NCI-H187 treated with DMSO at 0.1 percent for 48 hours (cell line): ENCODE measurements around the gene MAST4.

Experiments used
- DNase-seq: peaks from one replicate; lab custom pipeline; 2025; lab: John Stamatoyannopoulos, UW

The MAST4 gene

GRCh38 chr5:67190410-67190809 lies 594.2 kb downstream of the MAST4 start:
- no peak for DNase-seq

DNA sequence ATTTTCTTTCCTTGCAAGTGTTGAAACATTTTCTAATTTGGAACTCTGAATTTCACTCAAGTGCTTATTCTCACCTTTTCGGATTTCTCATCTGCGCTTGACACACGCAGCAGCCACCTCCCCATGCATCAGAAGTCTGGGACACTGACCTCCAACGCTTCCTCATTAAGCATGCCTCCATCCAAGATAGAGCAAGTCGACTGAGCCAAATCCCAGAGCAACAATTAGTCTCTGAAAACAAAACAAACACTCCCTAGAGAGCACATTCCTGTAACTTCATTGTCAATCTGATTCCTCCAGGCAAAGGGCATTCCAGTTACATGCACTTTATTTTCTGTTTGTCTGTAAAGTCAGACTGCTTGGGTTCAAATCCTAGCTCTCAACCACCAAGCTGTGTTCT lies 594.7 kb downstream of the MAST4 start:
- DNase-seq: no peak

- no peak for DNase-seq
These were observed 596.7 kb downstream of the MAST4 start for GRCh38 chr5:67192719-67193438.

DNA sequence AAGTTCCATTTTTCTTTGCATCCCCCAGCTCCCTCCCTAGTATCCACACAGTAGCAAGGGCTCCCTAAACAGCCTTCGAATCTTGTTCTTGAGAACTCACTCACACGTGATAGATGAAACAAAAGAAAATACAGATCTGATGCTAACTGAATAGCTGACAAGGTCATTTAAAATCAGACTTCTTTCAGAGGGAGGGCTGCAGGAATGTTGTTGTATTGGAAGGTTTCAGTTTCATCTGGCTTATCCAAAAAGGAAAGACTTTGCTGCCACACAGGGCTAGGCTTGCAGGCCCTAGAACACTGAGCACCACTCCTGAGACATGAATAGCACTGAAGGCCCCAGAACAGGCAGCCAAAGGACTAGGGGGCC lies 597.2 kb downstream of the MAST4 start:
- no peak for DNase-seq

GRCh38 chr5:67194166-67194565 lies 598.0 kb downstream of the MAST4 start:
- DNase-seq: no peak

DNA sequence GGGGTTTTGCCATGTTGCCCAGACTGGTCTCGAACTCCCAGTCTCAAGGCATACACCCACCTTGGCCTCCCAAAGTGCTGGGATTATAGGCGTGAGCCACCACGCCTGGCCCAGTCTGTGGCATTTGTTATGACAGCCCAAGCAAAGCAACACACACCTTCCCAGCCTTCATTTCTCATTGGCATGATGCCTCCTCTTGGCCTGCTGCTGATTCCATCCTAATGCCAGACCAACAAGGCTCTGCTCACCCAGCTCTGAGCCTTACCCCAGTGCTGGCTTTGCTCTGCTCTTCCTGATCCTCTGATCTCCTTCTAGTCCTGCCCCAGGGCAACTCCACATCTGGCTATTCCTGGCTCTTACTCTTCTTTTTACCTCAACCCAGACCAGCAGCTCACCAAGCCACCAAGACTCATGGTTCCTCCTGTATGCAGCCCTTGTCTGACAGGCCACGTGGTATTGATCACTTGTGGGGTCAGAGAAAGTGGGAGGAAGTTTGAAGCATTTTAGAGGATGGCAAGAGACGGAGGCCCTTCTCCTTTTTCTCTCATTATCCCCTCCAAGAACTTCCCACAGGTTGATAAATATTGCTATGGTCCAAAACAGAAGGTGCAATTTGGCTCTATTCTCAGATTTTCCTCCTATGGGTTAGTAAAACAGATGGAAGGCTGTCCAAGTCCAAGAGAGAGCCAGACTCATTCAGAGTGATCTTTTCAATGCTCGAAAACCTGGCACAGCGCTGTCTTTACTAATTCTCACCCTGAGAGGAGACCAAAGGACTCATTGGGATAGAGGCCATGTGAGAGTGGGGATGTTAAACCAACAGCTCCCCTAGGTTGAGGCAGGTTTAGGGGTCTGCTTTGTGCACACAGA lies 599.4 kb downstream of the MAST4 start:
- DNase-seq: no peak

DNA sequence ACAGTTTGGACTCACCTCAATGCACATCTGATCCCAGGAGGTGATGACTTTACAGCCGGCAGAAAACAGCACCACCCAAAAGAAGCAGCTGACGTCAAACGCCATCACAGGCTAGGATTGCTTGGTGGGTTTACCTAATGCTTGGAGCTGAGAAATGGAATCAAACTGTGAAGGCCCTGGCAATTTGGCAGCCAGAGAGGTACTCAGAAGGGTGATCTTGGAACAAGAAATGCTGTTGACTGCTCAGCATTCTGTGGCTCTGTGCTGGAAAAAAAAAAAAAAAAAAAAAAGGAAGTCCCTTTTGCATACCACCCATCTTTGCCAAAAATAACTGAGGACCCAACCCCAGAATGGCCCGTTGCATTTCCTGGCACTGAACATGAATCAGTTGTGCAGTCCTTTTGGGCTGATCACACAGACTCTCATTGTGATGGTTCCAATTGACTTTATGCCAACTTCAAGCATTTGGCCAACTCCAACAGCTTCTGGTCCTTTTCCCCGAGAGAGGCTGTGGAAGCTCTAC lies 600.4 kb downstream of the MAST4 start, which contains the start of gene CD180:
CD180 (minus strand) TSS at position 263 of the 523 bp plus-strand sequence; CDS start at position 105, 158 bp downstream.
- DNase-seq: no peak

GRCh38 chr5:67197536-67197935 lies 601.3 kb downstream of the MAST4 start:
- DNase-seq: no peak

DNA sequence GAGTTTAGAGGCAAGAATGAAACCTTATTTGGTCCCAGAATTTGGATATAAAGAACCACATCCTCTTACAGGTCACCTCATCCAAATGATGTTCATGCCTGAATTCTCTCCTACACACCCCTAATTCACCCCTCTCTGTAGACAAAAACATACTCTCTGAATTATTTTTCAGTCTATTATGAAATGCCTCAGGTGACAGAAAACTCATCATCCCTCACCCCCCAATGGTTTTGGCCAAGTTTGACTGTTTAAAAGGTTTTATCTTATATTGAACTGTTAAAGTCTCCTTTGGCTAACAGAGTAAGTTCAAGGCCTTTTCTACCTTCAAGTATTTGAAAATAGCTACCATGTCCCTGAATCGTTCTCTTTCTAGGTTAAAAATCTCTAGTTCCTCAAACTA lies 602.7 kb downstream of the MAST4 start:
- DNase-seq: no peak

DNA sequence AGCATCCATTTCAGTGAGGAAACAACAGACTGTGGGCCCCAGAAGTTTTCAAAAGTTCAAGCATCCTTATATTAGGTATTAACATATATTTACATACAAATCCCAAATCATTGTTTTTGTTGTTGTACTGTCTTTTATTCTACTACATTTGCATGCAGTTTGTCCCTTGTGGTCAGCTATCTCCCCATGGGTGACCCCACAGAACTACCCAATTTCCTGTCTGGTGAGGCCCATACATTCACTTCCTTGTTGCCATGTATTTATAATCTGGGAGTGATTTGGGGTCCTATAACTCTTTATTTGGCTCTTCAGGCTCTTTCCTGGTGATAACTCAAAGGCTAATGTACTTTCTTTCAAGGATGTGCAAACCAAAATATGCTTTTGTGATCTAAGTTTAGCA lies 603.7 kb downstream of the MAST4 start:
- DNase-seq: no peak

DNA sequence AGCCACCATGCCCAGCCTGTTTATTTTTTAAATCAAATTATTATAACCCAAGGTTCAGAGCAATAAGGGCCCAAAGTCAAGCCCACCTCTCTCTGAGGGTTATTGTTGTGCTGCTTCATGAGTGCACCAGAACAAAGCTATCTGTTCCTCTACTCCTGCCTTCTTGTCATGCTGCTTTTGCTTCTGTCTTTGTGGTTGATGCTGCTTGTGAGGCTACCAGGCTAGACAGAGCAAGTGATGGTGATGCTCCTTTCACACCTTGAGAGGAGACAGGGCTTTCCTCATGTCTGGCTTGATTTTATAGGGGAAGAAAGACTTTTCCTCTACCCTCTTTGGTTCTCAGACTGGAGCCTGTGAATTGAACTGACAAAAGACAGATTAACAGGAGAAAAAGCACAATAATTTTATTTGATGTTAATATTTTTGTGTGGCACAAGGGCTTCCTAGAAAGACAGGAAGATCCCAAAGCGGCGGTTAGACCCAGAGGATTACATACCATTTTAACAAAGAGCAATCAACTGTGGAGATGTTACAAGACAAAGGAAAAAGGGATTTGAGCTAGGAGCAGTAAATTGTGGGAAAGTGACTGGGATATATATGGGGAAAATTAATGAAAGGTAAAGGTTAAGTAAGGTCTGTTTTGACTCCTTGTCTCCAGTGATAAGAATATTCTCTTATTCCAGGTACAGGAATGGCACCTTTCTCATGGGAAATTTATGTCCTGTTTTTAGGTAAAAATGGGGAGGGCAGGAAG lies 604.8 kb downstream of the MAST4 start:
- DNase-seq: no peak

DNA sequence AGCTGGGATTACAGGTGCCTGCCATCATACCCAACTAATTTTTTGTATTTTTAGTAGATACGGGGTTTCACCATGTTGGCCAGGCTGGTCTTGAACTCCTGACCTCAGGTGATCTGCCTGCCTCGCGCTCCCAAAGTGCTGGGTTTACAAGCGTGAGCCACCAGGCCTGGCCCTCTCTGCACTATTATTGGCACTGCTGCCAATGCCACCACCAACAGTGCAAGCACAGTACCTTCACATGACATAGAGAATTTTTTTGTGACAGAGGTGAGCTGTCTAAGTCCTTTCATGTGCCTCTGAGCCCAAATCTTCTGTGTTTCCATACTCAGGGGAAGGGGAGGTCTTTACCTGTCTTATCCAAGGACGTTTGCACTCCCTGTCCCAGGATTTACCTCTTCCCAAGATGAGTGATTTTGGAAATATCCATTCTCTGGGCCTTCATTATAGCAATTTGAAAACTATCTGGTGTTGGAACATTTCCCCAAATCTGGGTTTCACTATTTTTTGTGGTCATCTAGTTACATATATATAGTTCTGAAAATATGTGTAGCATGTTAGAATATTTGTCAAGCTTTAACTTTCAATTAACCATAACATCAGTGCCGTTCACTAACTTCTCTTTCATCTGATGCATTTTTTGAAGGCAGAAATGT lies 605.8 kb downstream of the MAST4 start:
- DNase-seq: no peak

DNA sequence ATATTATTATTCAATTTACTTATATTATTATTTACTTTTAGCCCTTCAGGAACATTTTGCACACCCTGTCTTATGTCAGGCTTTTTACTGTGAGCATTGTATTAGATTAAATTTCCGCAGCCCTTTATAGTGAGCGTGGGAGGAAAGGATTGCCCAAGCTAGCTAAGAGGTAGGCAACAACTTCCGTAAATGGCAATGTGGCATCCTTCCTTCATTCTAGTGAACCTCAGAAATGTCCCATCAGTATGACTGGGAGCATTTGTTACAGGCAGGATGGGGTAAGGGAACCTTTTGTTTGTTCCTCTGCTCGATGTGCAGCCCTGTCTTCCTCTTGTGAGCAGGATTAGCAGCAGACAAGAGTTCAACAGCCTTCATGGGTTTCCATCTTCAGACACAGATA lies 606.6 kb downstream of the MAST4 start:
- no peak for DNase-seq

DNA sequence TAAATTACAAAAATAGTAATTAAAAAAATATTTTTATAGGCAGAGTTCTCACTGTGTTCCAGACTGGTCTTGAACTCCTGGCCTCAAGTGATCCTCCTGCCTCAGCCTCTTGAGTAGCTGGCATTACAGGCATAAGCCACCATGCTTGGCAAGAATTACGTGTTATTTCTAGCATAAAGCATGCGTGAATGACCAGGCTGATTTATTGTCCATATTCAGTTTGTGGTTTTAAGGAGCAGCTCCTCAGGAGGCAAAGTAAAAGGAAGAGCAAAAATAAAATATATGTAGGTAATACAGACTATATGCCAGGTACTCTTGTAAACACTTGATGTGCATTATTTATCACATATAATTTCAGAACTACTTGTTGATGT lies 607.5 kb downstream of the MAST4 start:
- DNase-seq: peak; percentile 48

DNA sequence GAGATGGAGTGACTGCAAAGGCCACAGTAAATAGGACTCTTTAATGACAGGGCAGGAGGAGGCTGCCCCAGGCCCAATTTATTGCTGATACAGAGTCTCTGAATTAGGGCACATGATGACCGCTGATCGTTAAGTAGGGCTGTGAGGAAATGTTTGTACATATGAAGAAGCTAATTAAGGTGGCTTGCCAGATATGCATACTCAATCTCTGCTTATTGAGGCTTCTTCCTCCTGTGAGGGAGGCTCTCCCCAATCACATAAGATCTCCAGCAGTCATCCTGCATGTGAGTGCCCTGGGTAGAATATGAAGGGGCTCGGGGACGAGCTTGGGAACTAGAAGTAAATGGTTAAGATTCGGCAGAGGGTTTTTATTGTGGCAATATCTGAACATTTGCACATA lies 608.6 kb downstream of the MAST4 start:
- no peak for DNase-seq

- DNase-seq: no peak
These were observed 609.8 kb downstream of the MAST4 start for GRCh38 chr5:67205981-67206380.

GRCh38 chr5:67206461-67206860 lies 610.3 kb downstream of the MAST4 start:
- no peak for DNase-seq

- DNase-seq: no peak
These were observed 610.7 kb downstream of the MAST4 start for GRCh38 chr5:67206929-67207328.

DNA sequence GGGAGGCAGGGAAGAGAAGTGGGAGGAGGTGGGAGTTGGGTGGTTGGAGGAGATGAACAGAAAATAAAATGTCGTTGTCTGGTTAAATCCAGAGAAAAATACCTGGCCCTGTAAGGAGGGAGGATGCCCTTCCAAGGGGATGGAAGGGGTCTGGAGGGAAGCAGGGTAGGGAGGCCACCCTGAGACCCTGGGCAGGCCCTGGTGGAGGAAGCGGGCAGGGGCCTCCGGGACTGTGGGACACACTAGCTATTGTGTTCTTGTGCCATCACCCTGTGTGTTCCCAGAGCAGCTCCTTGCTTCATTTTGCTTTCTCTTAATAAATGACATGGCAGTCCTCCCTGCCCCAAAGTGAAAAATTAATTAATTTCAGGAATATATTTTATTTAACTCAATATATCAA lies 612.2 kb downstream of the MAST4 start:
- no peak for DNase-seq

DNA sequence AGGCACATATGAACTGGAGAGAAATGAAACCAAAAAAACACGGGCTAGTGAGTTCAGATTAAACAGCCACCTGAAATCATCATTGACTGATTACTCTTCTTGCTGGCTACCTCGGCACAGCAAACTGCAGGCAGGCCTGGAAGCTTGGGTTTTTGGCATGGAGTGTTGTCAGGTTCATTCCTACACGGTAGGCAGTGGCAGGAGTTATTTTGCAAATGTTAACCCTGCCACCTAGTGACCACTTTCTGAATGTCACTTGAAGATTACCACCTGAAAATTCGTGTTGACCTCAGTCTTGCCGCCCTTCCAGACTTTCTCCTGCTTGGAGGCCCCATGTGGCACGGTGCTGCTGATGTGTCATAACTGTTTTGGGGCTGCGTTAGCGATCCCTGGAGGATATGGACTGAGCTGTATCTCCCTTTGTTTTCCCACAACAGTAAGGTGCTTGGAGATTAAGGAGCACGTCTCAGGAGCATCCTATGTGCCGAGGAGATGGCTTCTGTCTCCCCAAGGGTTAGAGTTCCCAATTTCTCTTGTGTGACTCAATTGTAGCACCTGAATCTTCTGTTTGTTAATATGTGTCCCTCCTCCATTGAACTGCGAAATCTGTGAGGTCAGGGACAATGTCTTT lies 613.1 kb downstream of the MAST4 start:
- DNase-seq: peak; percentile 54

GRCh38 chr5:67211926-67212325 lies 615.7 kb downstream of the MAST4 start:
- DNase-seq: no peak
